Heart right ventricle (tissue), 16 donors: ENCODE data around the gene SLC12A6. TPM values are rescaled to one million over a fixed set of nuclear protein-coding genes. Genes with fewer than 3 reads are reported as not detected.
"Not testable (repeated sequence)": the region's sequence is repeated elsewhere in the genome, so short reads cannot be mapped to it uniquely, and the experiment has no call there.

Experiments
- ATAC-seq, 8 donors: fragments of 200-7000 bp; cut with Tn5 transposase; one replicate each; pipeline ENCODE4 v1.9.1; 2020; ENCODE audit warnings: mild to moderate bottlenecking in 8 of 8, moderate library complexity in 8 of 8, moderate number of reproducible peaks in 1 of 8
- DNase-seq, 2 donors: peaks; one replicate each; pipeline ENCODE4 v3.0.0-alpha.2; 2020
- H3K27ac ChIP-seq, 10 donors: fragments of 200-600 bp; sonication (generic) in 2 of 10; one replicate each; pipeline versions ENCODE4 v1.5.0 to v1.8.0; 2020 to 2022; ENCODE audit warnings: mild to moderate bottlenecking in 3 of 10
- H3K27me3 ChIP-seq, 7 donors: fragments of 200-600 bp; one replicate each; pipeline ENCODE4 v1.8.0; 2021 to 2022; ENCODE audit warnings: mild to moderate bottlenecking in 2 of 7
- H3K36me3 ChIP-seq, 9 donors: fragments of 200-600 bp; sonication (generic) in 1 of 9; one replicate each; pipeline versions ENCODE4 v1.5.0 to v1.8.0; 2020 to 2022; ENCODE audit warnings: mild to moderate bottlenecking in 2 of 9
- H3K4me1 ChIP-seq, 9 donors: fragments of 200-600 bp; sonication (generic) in 1 of 9; one replicate each; pipeline versions ENCODE4 v1.5.0 to v1.8.0; 2020 to 2022; ENCODE audit warnings: mild to moderate bottlenecking in 4 of 9
- H3K4me3 ChIP-seq, 10 donors: fragments of 200-600 bp; sonication (generic) in 2 of 10; one replicate each; pipeline versions ENCODE4 v1.5.0 to v1.8.0; 2020 to 2022; ENCODE audit warnings: mild to moderate bottlenecking in 7 of 10, moderate library complexity in 2 of 10
- H3K9me3 ChIP-seq, 11 donors: fragments of 200-600 bp in 10 of 11; sonication (generic) in 2 of 11; one replicate each; pipeline versions ENCODE4 v1.5.0 to v1.8.0; 2013 to 2022; ENCODE audit warnings: mild to moderate bottlenecking in 2 of 11, control low read depth in 1 of 11, moderate library complexity in 1 of 11
- WGBS, 2 donors: extraction: QIAGEN DNeasy Blood & Tissue Kit; methylation state at CpG; one replicate each; pipeline ENCODE4 v1.1.7; 2013; ENCODE audit warnings: inconsistent platforms in 1 of 2; 5-methylcytosine and 5-hydroxymethylcytosine counted together
- intact Hi-C, 10 donors: fragments of 100-400 bp; cut with DNase I; formaldehyde crosslinking; loops; one replicate each; pipeline versions ENCODE4 v1.11.1 to v1.14.2; 2022
- polyA plus RNA-seq, 2 donors: library from polyadenylated mRNA; stranded (reverse); fragments of 200-250 nt; gene quantifications; one replicate each; pipeline ENCODE4 v1.2.3, GENCODE V29; 2013
- total RNA-seq, 10 donors: library from RNA; stranded (reverse); fragmentation: NEBNext Ultra II Directional in 3 of 10; extraction: Animal tissue kit (Norgen Biotek cat#: 25700) in 3 of 10; gene quantifications; one replicate each; pipeline versions ENCODE4 v1.2.1 to v1.2.4, GENCODE V29; 2021 to 2023
- TF ChIP-seq, protein P1 (sequence below), 9 donors: fragments of 200-600 bp; sonication (generic) in 2 of 9; IDR thresholded peaks; one replicate each; pipeline versions ENCODE4 v1.5.0 to v1.8.0; 2021 to 2022; ENCODE audit warnings: antibody characterized with exemption in 9 of 9, mild to moderate bottlenecking in 5 of 9, moderate library complexity in 1 of 9
- donor health status: Arrhythmogenic right ventricular cardiomyopathy.
- donor health status: ischemic (EF 13 %, LVEDD 7.1; RV severe dilation, severe dysfunction).
- donor health status: healthy with polysubstance abuse.
- donor health status: DM: no; HTN: yes; CAD: no.
- donor health status: DM: no; HTN: no; CAD: no.
- donor health status: ischemic (EF 25% LVEDD 6.9; RV normal size, moderate dysfunction).
- donor health status: ischemic (EF 25% LVEDD 5.7; RV mildly dilated, moderate dysfunction).
- donor health status: healthy.
- donor health status: DM: yes; HTN: yes; CAD: no.
- donor health status: Ischemic cardiomyopathy.
- donor health status: ischemic (EF 35%, LVEDD 5.7; RV mildly dilated, moderate dysfunction).
- donor health status: nonischemic (EF 11% LVEDD 7.7; RV severe dilation, severe dysfunction).
- donor health status: DM: yes; HTN: yes; CAD: no.
- donor health status: PGD.
- donor health status: ischemic (EF 29% LVEDD 5.4; RV normal size, mild dysfunction).
- donor health status: nonischemic (EF 23%, LVEDD 6.1; RV moderate dilation, normal function).

Gene SLC12A6
- total and polyA plus RNA-seq, 12 donors = 3.4 to 33.6 (median 24.3) TPM

DNA sequence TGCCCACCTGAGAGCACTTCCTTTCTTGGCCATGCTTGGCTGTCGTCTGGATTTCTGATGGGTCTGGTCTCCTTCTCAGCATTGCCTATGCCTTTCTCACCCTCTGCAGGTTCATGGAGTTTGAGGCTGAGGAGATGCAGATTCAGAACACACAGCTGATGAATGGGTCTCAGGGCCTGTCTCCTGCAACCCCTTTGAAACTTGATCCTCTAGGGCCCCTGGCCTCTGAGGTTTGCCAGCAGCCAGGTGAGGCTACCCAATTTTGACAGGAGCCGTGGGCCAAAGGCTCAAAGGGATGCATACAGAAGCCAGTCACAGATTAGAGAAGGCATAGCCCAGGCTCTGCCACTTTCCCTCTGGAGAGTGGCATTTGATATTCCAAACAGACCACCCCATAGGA lies 16.0 kb upstream of the SLC12A6 start:
- TF ChIP-seq, protein P1, sequence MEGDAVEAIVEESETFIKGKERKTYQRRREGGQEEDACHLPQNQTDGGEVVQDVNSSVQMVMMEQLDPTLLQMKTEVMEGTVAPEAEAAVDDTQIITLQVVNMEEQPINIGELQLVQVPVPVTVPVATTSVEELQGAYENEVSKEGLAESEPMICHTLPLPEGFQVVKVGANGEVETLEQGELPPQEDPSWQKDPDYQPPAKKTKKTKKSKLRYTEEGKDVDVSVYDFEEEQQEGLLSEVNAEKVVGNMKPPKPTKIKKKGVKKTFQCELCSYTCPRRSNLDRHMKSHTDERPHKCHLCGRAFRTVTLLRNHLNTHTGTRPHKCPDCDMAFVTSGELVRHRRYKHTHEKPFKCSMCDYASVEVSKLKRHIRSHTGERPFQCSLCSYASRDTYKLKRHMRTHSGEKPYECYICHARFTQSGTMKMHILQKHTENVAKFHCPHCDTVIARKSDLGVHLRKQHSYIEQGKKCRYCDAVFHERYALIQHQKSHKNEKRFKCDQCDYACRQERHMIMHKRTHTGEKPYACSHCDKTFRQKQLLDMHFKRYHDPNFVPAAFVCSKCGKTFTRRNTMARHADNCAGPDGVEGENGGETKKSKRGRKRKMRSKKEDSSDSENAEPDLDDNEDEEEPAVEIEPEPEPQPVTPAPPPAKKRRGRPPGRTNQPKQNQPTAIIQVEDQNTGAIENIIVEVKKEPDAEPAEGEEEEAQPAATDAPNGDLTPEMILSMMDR (IDR thresholded peaks at IDR 0.05) = no peak
- Histone ChIP-seq H3K27me3 (no peaks in the 10 kb centered on the region), H3K4me3 (no peak overlapping the region), H3K4me1 (no peaks in the 10 kb centered on the region), H3K9me3 (no peaks in the 10 kb centered on the region), H3K36me3 (peaks cover 0 to 47% (median 1%) of the 10 kb centered on the region in 9 donors), H3K27ac (no peak overlapping the region)
- intact Hi-C loops = no loop called here
- DNase-seq (no peak), ATAC-seq (no peak)
- WGBS, 2 donors = 73 to 78% methylated on average over 2 of the region's 2 CpGs

- intact Hi-C loops, ATAC-seq, H3K27ac ChIP-seq, H3K4me3 ChIP-seq, H3K4me1 ChIP-seq, H3K27me3 ChIP-seq, H3K9me3 ChIP-seq, DNase-seq: not testable (repeated sequence)
- 97% methylated on average over 12 of the region's 12 CpGs for WGBS, 2 donors
- peaks cover 0 to 41% (median 0%) of the 10 kb centered on the region in 9 donors for H3K36me3 ChIP-seq
These were observed 15.4 kb upstream of the SLC12A6 start for GRCh38 chr15:34352996-34353395.

DNA sequence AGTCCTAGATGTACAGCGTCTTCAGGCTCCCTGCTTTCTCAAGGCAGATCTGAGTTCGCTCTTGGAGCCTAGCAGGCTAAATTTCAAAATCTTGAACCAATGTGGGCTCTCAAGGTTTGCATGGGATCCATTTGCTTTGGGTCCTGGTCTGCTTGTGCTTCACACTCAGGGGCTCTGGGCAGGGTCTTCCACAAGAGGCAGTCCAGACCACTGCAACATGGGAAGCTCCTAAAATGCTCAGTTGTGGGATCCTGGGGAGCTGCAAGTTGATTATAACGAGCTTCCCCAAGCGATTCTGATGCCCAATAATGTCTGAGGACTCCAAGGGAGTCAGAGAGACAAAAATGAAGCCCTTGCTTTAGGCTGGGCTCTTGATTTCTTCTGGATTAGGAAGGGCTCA lies 12.2 kb upstream of the SLC12A6 start:
- peaks cover 0 to 9% (median 0%) of the 10 kb centered on the region in 9 donors for H3K36me3 ChIP-seq
- H3K9me3 ChIP-seq = no peaks in the 10 kb centered on the region
- no peaks in the 10 kb centered on the region for H3K27me3 ChIP-seq
- intact Hi-C loops = loop anchor here in 1 of 10 donors (10.0 kb wide), 1 partner anchor 235 kb away; the partner anchor contains the start of gene GOLGA8B
- no peak overlapping the region for H3K27ac ChIP-seq
- ATAC-seq (no peak), DNase-seq (no peak)
- TF ChIP-seq, protein P1 (IDR thresholded peaks at IDR 0.05) = no peak
- no peaks in the 10 kb centered on the region for H3K4me1 ChIP-seq
- 85 to 90% methylated on average over 4 of the region's 4 CpGs for WGBS, 2 donors
- no peak overlapping the region for H3K4me3 ChIP-seq

DNA sequence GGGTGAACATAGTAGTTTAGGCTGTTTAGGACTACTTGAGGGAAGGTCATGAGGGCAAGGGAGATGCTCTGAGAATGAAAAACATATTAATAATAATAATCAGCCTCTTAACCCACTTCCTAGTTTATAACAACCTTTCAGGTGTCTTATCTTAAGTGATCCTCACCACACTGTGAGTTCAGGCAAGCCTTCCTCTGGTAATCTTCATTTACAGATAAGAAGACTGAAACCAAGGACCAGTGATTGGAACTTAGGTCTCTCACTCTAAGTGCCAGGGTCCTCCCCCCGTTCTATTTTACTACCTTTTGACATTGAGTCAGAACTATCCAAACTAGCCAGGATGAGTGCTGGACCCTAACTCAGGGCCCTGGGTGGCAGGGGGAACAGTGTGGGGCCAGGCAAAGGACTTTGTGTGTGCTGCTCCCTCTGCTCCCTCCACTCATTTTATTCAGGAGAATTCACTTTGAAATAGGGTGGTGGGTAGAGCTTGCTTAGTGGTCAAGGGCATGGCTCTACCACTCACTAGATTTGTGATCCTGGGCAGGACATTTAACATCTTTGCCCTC lies 11.2 kb upstream of the SLC12A6 start:
- WGBS, 2 donors = 25 to 41% methylated on average over 1 of the region's 1 CpG
- TF ChIP-seq, protein P1 (IDR thresholded peaks at IDR 0.05) = no peak
- ATAC-seq = no peak
- Histone ChIP-seq H3K4me1 (no peaks in the 10 kb centered on the region), H3K27ac (no peak overlapping the region), H3K9me3 (no peaks in the 10 kb centered on the region), H3K4me3 (no peak overlapping the region), H3K27me3 (no peaks in the 10 kb centered on the region), H3K36me3 (no peaks in the 10 kb centered on the region)
- DNase-seq = no peak
- intact Hi-C loops = loop anchor here in 1 of 10 donors (10.0 kb wide), 1 partner anchor 236 kb away; the partner anchor contains the start of gene GOLGA8B

DNA sequence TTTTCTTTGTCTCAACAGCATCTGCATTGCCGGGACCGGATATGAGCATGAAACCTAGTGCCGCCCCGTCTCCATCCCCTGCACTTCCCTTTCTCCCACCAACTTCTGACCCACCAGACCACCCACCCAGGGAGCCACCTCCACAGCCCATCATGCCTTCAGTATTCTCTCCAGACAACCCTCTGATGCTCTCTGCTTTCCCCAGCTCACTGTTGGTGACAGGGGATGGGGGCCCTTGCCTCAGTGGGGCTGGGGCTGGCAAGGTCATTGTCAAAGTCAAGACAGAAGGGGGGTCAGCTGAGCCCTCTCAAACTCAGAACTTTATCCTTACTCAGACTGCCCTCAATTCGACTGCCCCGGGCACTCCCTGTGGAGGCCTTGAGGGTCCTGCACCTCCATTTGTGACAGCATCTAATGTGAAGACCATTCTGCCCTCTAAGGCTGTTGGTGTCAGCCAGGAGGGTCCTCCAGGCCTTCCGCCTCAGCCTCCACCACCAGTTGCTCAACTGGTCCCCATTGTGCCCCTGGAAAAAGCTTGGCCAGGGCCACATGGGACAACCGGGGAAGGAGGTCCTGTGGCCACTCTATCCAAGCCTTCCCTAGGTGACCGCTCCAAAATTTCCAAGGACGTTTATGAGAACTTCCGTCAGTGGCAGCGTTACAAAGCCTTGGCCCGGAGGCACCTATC lies 10.5 kb upstream of the SLC12A6 start:
- no peaks in the 10 kb centered on the region for H3K27me3 ChIP-seq

More for the DNA sequence above, 10.5 kb upstream of the SLC12A6 start:
- Histone ChIP-seq H3K4me1 (peaks cover 0 to 3% (median 0%) of the 10 kb centered on the region in 9 donors), H3K9me3 (no peaks in the 10 kb centered on the region), H3K36me3 (no peaks in the 10 kb centered on the region), H3K27ac (peak overlapping the region in 1 of 10 donors; percentile 7), H3K4me3 (no peak overlapping the region)
- ATAC-seq (peak in 1 of 8 donors; percentile 21), DNase-seq (no peak)
- intact Hi-C loops = loop anchor here in 1 of 10 donors (10.0 kb wide), 1 partner anchor 237 kb away; the partner anchor contains the start of gene GOLGA8B
- TF ChIP-seq, protein P1 (IDR thresholded peaks at IDR 0.05) = no peak
- WGBS, 2 donors = 77 to 84% methylated on average over 13 of the region's 13 CpGs
